HepG2 (cell line): ENCODE data around the gene GIPC1. TPM values are rescaled to one million over a fixed set of nuclear protein-coding genes. Genes with fewer than 3 reads are reported as not detected.
A peak's percentile ranks its signal among the peaks of the same experiment; 100 is the strongest.

Experiments used
- DPF2 ChIP-seq: sonication (generic); formaldehyde crosslinking; IDR thresholded peaks from 2 replicates; pipeline ENCODE4 v1.4.0; 2020; ENCODE audit warnings: mild to moderate bottlenecking, low read depth, missing genetic modification reagents, borderline replicate concordance
- NR2F2 ChIP-seq: IDR thresholded peaks from 2 replicates; pipeline ENCODE4 v1.6.1; 2012; ENCODE audit warnings: low read depth, inconsistent platforms, borderline replicate concordance
- SMAD1 ChIP-seq: sonication (generic); formaldehyde crosslinking; IDR thresholded peaks from 2 replicates; pipeline ENCODE4 v1.4.0; 2020; ENCODE audit warnings: missing genetic modification reagents, low read depth, mild to moderate bottlenecking, borderline replicate concordance
- SP1 ChIP-seq, 2 experiments: fragments of 450-650 bp in 1 of 2; sonication (generic) in 1 of 2; formaldehyde crosslinking in 1 of 2; IDR thresholded peaks; 2 replicates each; pipeline versions ENCODE4 v1.4.0 to v1.6.1; 2016 to 2020; ENCODE audit warnings: missing genetic modification reagents in 1 of 2
- ZC3H4 ChIP-seq: sonication (generic); formaldehyde crosslinking; IDR thresholded peaks from 2 replicates; pipeline ENCODE4 v1.4.0; 2020; ENCODE audit warnings: missing genetic modification reagents, borderline replicate concordance
- ZFX ChIP-seq: sonication (generic); formaldehyde crosslinking; IDR thresholded peaks from 2 replicates; pipeline ENCODE4 v1.4.0; 2020; ENCODE audit warnings: mild to moderate bottlenecking, low read depth, missing genetic modification reagents, moderate library complexity
- ZNF124 ChIP-seq: sonication (generic); formaldehyde crosslinking; IDR thresholded peaks from 2 replicates; pipeline ENCODE4 v1.4.0; 2020; ENCODE audit warnings: missing genetic modification reagents
- polyA plus RNA-seq, 8 experiments: library from polyadenylated mRNA; depleted of rRNA in 3 of 8; stranded (reverse) in 7 of 8; unstranded in 1 of 8; fragments of >200 nt; fragmentation: Illumina TruSeq in 4 of 8; extraction: Trizol in 4 of 8; gene quantifications; 2 replicates each; pipeline versions ENCODE4 v1.2.1 to v1.2.3, GENCODE V29; 2011 to 2016; ENCODE audit warnings: low read depth in 4 of 8, missing spikeins in 1 of 8, mixed read lengths in 1 of 8; ENCODE audit not compliant: insufficient read depth in 1 of 8
- total RNA-seq, 5 experiments: library from RNA; depleted of rRNA; stranded (reverse); fragments of >200 nt; fragmentation: Illumina TruSeq; extraction: Trizol; gene quantifications; 2 replicates each; pipeline ENCODE4 v1.2.3, GENCODE V29; 2016; ENCODE audit warnings: low read depth in 1 of 5
- TF ChIP-seq, protein P1 (sequence below): sonication (generic); formaldehyde crosslinking; IDR thresholded peaks from 2 replicates; pipeline ENCODE4 v1.5.1; 2020; ENCODE audit warnings: mild to moderate bottlenecking, missing genetic modification reagents, moderate library complexity
- TF ChIP-seq, protein P2 (sequence below): sonication (generic); formaldehyde crosslinking; IDR thresholded peaks from 2 replicates; pipeline ENCODE4 v1.9.0; 2021; ENCODE audit warnings: missing genetic modification reagents, borderline replicate concordance
- TF ChIP-seq, protein P3 (sequence below): sonication (generic); formaldehyde crosslinking; IDR thresholded peaks from 2 replicates; pipeline ENCODE4 v1.4.0; 2020; ENCODE audit warnings: missing genetic modification reagents

Gene GIPC1
- total and polyA plus RNA-seq, 2 of the 13 experiments (the other 11 are each of a cell fraction or from before 2014, with no cell fraction given): 27.1 to 48.1 TPM

DNA sequence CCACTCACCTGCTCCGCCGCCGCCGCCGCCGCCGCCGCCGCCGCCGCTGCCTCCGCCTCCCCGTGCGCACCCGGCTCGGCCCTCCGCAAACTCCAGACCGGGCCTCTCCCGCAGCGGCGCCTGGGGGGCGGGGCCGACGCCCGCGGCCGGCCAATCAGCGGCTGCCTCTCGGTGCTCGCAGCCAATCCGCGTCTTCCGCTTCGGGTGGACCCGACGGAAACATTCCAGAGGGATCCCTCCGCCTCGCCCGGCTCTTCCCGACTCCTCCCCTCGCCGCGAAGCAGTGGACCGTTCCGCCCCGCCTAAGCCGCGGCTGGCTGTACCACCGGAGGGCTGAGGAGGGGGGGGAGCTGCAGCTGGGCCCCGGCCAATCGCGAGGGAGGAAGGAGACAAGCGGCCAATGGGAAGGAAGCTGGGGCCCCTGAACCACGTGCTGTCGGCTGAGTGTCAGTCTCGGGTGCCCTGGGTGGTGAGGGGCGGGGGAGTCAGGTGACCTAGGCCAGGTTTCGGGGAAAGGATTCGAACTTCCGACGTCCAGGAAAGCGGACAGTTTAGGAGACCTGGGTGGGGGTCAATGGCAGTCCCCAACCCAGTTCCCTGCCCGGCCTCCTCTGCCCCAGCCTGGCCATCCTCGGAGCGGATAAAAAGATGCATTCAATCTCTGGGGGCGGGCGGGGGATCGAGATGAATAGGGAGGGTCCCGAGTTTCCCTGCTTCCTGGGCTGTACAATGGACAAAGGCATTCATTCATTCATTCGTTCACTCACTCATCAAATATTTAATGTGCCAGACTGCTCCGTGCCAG is at the start of gene GIPC1 (continued):
- TF ChIP-seq, protein P1, sequence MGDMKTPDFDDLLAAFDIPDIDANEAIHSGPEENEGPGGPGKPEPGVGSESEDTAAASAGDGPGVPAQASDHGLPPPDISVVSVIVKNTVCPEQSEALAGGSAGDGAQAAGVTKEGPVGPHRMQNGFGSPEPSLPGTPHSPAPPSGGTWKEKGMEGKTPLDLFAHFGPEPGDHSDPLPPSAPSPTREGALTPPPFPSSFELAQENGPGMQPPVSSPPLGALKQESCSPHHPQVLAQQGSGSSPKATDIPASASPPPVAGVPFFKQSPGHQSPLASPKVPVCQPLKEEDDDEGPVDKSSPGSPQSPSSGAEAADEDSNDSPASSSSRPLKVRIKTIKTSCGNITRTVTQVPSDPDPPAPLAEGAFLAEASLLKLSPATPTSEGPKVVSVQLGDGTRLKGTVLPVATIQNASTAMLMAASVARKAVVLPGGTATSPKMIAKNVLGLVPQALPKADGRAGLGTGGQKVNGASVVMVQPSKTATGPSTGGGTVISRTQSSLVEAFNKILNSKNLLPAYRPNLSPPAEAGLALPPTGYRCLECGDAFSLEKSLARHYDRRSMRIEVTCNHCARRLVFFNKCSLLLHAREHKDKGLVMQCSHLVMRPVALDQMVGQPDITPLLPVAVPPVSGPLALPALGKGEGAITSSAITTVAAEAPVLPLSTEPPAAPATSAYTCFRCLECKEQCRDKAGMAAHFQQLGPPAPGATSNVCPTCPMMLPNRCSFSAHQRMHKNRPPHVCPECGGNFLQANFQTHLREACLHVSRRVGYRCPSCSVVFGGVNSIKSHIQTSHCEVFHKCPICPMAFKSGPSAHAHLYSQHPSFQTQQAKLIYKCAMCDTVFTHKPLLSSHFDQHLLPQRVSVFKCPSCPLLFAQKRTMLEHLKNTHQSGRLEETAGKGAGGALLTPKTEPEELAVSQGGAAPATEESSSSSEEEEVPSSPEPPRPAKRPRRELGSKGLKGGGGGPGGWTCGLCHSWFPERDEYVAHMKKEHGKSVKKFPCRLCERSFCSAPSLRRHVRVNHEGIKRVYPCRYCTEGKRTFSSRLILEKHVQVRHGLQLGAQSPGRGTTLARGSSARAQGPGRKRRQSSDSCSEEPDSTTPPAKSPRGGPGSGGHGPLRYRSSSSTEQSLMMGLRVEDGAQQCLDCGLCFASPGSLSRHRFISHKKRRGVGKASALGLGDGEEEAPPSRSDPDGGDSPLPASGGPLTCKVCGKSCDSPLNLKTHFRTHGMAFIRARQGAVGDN: peak; percentile 90
- TF ChIP-seq ZNF124 (CRISPR knock-in tag) (0 out of 2 replicates have a peak, but pooled peaks have one; percentile 30), DPF2 (CRISPR knock-in tag) (no peak), SMAD1 (CRISPR knock-in tag) (0 out of 2 replicates have a peak, but pooled peaks have one; percentile 88), ZFX (peak; percentile 69), ZC3H4 (CRISPR knock-in tag) (no peak), SP1 (IDR thresholded peaks at IDR 0.05) (no peak), SP1 (CRISPR knock-in tag; IDR thresholded peaks at IDR 0.05) (peak; percentile 90), NR2F2 (no peak; the same call in 1 of the 2 replicates)
- TF ChIP-seq, protein P2, sequence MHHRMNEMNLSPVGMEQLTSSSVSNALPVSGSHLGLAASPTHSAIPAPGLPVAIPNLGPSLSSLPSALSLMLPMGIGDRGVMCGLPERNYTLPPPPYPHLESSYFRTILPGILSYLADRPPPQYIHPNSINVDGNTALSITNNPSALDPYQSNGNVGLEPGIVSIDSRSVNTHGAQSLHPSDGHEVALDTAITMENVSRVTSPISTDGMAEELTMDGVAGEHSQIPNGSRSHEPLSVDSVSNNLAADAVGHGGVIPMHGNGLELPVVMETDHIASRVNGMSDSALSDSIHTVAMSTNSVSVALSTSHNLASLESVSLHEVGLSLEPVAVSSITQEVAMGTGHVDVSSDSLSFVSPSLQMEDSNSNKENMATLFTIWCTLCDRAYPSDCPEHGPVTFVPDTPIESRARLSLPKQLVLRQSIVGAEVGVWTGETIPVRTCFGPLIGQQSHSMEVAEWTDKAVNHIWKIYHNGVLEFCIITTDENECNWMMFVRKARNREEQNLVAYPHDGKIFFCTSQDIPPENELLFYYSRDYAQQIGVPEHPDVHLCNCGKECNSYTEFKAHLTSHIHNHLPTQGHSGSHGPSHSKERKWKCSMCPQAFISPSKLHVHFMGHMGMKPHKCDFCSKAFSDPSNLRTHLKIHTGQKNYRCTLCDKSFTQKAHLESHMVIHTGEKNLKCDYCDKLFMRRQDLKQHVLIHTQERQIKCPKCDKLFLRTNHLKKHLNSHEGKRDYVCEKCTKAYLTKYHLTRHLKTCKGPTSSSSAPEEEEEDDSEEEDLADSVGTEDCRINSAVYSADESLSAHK: no peak
- TF ChIP-seq, protein P3, sequence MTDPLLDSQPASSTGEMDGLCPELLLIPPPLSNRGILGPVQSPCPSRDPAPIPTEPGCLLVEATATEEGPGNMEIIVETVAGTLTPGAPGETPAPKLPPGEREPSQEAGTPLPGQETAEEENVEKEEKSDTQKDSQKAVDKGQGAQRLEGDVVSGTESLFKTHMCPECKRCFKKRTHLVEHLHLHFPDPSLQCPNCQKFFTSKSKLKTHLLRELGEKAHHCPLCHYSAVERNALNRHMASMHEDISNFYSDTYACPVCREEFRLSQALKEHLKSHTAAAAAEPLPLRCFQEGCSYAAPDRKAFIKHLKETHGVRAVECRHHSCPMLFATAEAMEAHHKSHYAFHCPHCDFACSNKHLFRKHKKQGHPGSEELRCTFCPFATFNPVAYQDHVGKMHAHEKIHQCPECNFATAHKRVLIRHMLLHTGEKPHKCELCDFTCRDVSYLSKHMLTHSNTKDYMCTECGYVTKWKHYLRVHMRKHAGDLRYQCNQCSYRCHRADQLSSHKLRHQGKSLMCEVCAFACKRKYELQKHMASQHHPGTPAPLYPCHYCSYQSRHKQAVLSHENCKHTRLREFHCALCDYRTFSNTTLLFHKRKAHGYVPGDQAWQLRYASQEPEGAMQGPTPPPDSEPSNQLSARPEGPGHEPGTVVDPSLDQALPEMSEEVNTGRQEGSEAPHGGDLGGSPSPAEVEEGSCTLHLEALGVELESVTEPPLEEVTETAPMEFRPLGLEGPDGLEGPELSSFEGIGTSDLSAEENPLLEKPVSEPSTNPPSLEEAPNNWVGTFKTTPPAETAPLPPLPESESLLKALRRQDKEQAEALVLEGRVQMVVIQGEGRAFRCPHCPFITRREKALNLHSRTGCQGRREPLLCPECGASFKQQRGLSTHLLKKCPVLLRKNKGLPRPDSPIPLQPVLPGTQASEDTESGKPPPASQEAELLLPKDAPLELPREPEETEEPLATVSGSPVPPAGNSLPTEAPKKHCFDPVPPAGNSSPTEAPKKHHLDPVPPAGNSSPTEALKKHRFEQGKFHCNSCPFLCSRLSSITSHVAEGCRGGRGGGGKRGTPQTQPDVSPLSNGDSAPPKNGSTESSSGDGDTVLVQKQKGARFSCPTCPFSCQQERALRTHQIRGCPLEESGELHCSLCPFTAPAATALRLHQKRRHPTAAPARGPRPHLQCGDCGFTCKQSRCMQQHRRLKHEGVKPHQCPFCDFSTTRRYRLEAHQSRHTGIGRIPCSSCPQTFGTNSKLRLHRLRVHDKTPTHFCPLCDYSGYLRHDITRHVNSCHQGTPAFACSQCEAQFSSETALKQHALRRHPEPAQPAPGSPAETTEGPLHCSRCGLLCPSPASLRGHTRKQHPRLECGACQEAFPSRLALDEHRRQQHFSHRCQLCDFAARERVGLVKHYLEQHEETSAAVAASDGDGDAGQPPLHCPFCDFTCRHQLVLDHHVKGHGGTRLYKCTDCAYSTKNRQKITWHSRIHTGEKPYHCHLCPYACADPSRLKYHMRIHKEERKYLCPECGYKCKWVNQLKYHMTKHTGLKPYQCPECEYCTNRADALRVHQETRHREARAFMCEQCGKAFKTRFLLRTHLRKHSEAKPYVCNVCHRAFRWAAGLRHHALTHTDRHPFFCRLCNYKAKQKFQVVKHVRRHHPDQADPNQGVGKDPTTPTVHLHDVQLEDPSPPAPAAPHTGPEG (CRISPR knock-in tag): no peak
